KBM-7 (cell line): ENCODE results near the gene EVPL.

Experiments used
- DNase-seq: peaks from one replicate; pipeline ENCODE4 v3.0.0-alpha.2; 2015
- in situ Hi-C: fragments of 300-500 bp; cut with MboI; formaldehyde crosslinking; loops from 2 replicates; pipeline ENCODE4 v1.14.3; 2020; ENCODE audit warnings: low sequenced_read_pairs, low pct_unique_long_range_greater_than_20kb, mixed read lengths

The EVPL gene

GRCh38 chr17:76022973-76023899 is 3.9 kb downstream of the EVPL start:
- DNase-seq: no peak
- in situ Hi-C loops: loop anchor here (25.0 kb wide), 1 partner anchor 264 kb away; no protein-coding TSS in a partner anchor

GRCh38 chr17:76022285-76022684 is 4.8 kb downstream of the EVPL start:
- in situ Hi-C loops: loop anchor here (25.0 kb wide), 1 partner anchor 265 kb away; no protein-coding TSS in a partner anchor

GRCh38 chr17:76019833-76020467 is 7.2 kb downstream of the EVPL start:
- no peak for DNase-seq
- in situ Hi-C loops: loop anchor here (25.0 kb wide), 1 partner anchor 267 kb away; no protein-coding TSS in a partner anchor

More at GRCh38 chr17:76022285-76022684, 4.8 kb downstream of the EVPL start:
- DNase-seq: no peak

GRCh38 chr17:76018801-76019200 is 8.3 kb downstream of the EVPL start:
- in situ Hi-C loops: loop anchor here (25.0 kb wide), 1 partner anchor 268 kb away; no protein-coding TSS in a partner anchor
- no peak for DNase-seq

- no peak for DNase-seq
- in situ Hi-C loops: loop anchor here (25.0 kb wide), 1 partner anchor 269 kb away; no protein-coding TSS in a partner anchor
These were observed 8.8 kb downstream of the EVPL start for GRCh38 chr17:76018340-76018680.

GRCh38 chr17:76017481-76018339 is 9.4 kb downstream of the EVPL start:
- DNase-seq: no peak

GRCh38 chr17:76014925-76015261 is 12.2 kb downstream of the EVPL start:
- DNase-seq: no peak
- in situ Hi-C loops: loop anchor here (25.0 kb wide), 1 partner anchor 272 kb away; no protein-coding TSS in a partner anchor

More at GRCh38 chr17:76017481-76018339, 9.4 kb downstream of the EVPL start:
- in situ Hi-C loops: loop anchor here (25.0 kb wide), 1 partner anchor 270 kb away; no protein-coding TSS in a partner anchor

- peak; percentile 81 for DNase-seq
- in situ Hi-C loops: loop anchor here (25.0 kb wide), 1 partner anchor 273 kb away; no protein-coding TSS in a partner anchor
These were observed 12.8 kb downstream of the EVPL start for GRCh38 chr17:76014100-76014924.

GRCh38 chr17:76013377-76013932 is 13.7 kb downstream of the EVPL start:
- DNase-seq: no peak
- in situ Hi-C loops: loop anchor here (25.0 kb wide), 1 partner anchor 274 kb away; no protein-coding TSS in a partner anchor

- in situ Hi-C loops: loop anchor here (25.0 kb wide), 1 partner anchor 275 kb away; no protein-coding TSS in a partner anchor
- no peak for DNase-seq
These were observed 15.2 kb downstream of the EVPL start for GRCh38 chr17:76011951-76012350.

GRCh38 chr17:76009969-76010661 is 17.0 kb downstream of the EVPL start:
- DNase-seq: no peak
- in situ Hi-C loops: loop anchor here (25.0 kb wide), 1 partner anchor 277 kb away; no protein-coding TSS in a partner anchor

- DNase-seq: no peak
- in situ Hi-C loops: loop anchor here (25.0 kb wide), 1 partner anchor 278 kb away; no protein-coding TSS in a partner anchor
These were observed 17.7 kb downstream of the EVPL start for GRCh38 chr17:76009447-76009846.

- in situ Hi-C loops: loop anchor here (25.0 kb wide), 1 partner anchor 278 kb away; no protein-coding TSS in a partner anchor
- no peak for DNase-seq
These were observed 18.3 kb downstream of the EVPL start for GRCh38 chr17:76008630-76009425.

- in situ Hi-C loops: loop anchor here (25.0 kb wide), 1 partner anchor 279 kb away; no protein-coding TSS in a partner anchor
- no peak for DNase-seq
These were observed 18.9 kb downstream of the EVPL start for GRCh38 chr17:76008208-76008607.

- in situ Hi-C loops: loop anchor here (25.0 kb wide), 1 partner anchor 279 kb away; no protein-coding TSS in a partner anchor
- DNase-seq: no peak
These were observed 19.3 kb downstream of the EVPL start for GRCh38 chr17:76007850-76008165.

- in situ Hi-C loops: loop anchor here (25.0 kb wide), 1 partner anchor 280 kb away; no protein-coding TSS in a partner anchor
These were observed 19.8 kb downstream of the EVPL start for GRCh38 chr17:76007131-76007849.

More at GRCh38 chr17:76007131-76007849, 19.8 kb downstream of the EVPL start:
- no peak for DNase-seq
